Neural cell (in vitro differentiated cells): ENCODE results near the gene CGRRF1. TPM values are rescaled to one million over a fixed set of nuclear protein-coding genes. Genes with fewer than 3 reads are reported as not detected.

Experiments
- H2AFZ ChIP-seq: fragments of 200-600, 300-800 bp; sonication (generic), shearing (Covaris generic); 2 replicates; pipeline ENCODE4 v1.6.0; 2014; ENCODE audit warnings: low read depth, mild to moderate bottlenecking, antibody characterized with exemption, low read length, moderate library complexity
- H3F3A ChIP-seq: fragments of 200-600 bp; shearing (Covaris generic); 2 replicates; pipeline ENCODE4 v1.6.1; 2016; ENCODE audit warnings: mild to moderate bottlenecking, moderate library complexity, mixed read lengths, antibody characterized with exemption, low read length; ENCODE audit not compliant: insufficient read depth, poor library complexity, severe bottlenecking
- H3K27ac ChIP-seq: fragments of 200-600, 300-800 bp; sonication (generic), shearing (Covaris generic); 2 replicates; pipeline ENCODE4 v1.5.1; 2014; ENCODE audit warnings: mild to moderate bottlenecking, low read length, moderate library complexity
- H3K27me3 ChIP-seq: fragments of 300-800, 200-600 bp; sonication (generic), shearing (Covaris generic); 2 replicates; pipeline ENCODE4 v1.6.0; 2014; ENCODE audit warnings: mild to moderate bottlenecking, low read depth, low read length, moderate library complexity; ENCODE audit not compliant: insufficient read depth
- H3K36me3 ChIP-seq: fragments of 300-800, 200-600 bp; sonication (generic), shearing (Covaris generic); 2 replicates; pipeline ENCODE4 v1.5.1; 2014; ENCODE audit warnings: mild to moderate bottlenecking, antibody characterized with exemption, low read length, moderate library complexity; ENCODE audit not compliant: insufficient read depth
- H3K4me2 ChIP-seq: fragments of 300-800, 200-600 bp; sonication (generic), shearing (Covaris generic); 2 replicates; pipeline ENCODE4 v1.6.0; 2014; ENCODE audit warnings: mild to moderate bottlenecking, low read length
- H3K4me3 ChIP-seq: fragments of 300-800, 200-600 bp; sonication (generic), shearing (Covaris generic); 2 replicates; pipeline ENCODE4 v1.5.1; 2014; ENCODE audit warnings: mild to moderate bottlenecking, low read length, moderate library complexity
- H3K79me2 ChIP-seq: fragments of 200-600 bp; shearing (Covaris generic); replicated peaks from 2 replicates; pipeline ENCODE4 v1.6.0; 2014; ENCODE audit warnings: mild to moderate bottlenecking, low read length, moderate library complexity; ENCODE audit not compliant: insufficient read depth
- H3K9ac ChIP-seq: fragments of 300-800, 200-600 bp; sonication (generic), shearing (Covaris generic); 2 replicates; pipeline ENCODE4 v1.6.1; 2016; ENCODE audit warnings: mild to moderate bottlenecking, low read length, mixed read lengths
- H3K9me2 ChIP-seq: fragments of 200-600 bp; shearing (Covaris generic); 2 replicates; pipeline ENCODE4 v1.6.1; 2016; ENCODE audit warnings: mild to moderate bottlenecking, low read length, mixed read lengths; ENCODE audit not compliant: insufficient read depth
- H3K9me3 ChIP-seq: fragments of 200-600, 300-800 bp; sonication (generic), shearing (Covaris generic); 2 replicates; pipeline ENCODE4 v1.6.1; 2016; ENCODE audit warnings: mild to moderate bottlenecking, mixed run types, low read length, moderate library complexity, mixed read lengths
- H4K20me1 ChIP-seq: fragments of 200-600 bp; shearing (Covaris generic); 2 replicates; pipeline ENCODE4 v1.6.1; 2016; ENCODE audit warnings: mild to moderate bottlenecking, mixed run types; ENCODE audit not compliant: insufficient read depth
- EP300 ChIP-seq: fragments of 450-650 bp; conservative IDR thresholded peaks from 2 replicates; pipeline ENCODE4 v1.6.1; 2014; ENCODE audit warnings: antibody characterized with exemption, mild to moderate bottlenecking, moderate library complexity; ENCODE audit not compliant: poor library complexity, severe bottlenecking
- EZH2 ChIP-seq: fragments of 200-600, 300-800 bp; shearing (Covaris generic), sonication (generic); IDR thresholded peaks from 2 replicates; pipeline ENCODE4 v1.6.1; 2014; ENCODE audit warnings: antibody characterized with exemption, low read length, borderline replicate concordance, mild to moderate bottlenecking; ENCODE audit not compliant: insufficient read depth, poor library complexity, severe bottlenecking
- MXI1 ChIP-seq: fragments of 450-650 bp; conservative IDR thresholded peaks from 2 replicates; pipeline ENCODE4 v1.6.1; 2014; ENCODE audit warnings: antibody characterized with exemption, mild to moderate bottlenecking; ENCODE audit not compliant: poor library complexity, severe bottlenecking
- POLR2AphosphoS5 ChIP-seq: IDR thresholded peaks from 2 replicates; pipeline ENCODE4 v1.6.1; 2012
- RAD21 ChIP-seq: fragments of 450-650 bp; conservative IDR thresholded peaks from 2 replicates; pipeline ENCODE4 v1.6.1; 2014; ENCODE audit warnings: antibody characterized with exemption, mild to moderate bottlenecking, moderate library complexity
- REST ChIP-seq: IDR thresholded peaks from 2 replicates; pipeline ENCODE4 v1.6.1; 2012; ENCODE audit warnings: borderline replicate concordance
- TAF1 ChIP-seq: IDR thresholded peaks from 2 replicates; pipeline ENCODE4 v1.6.1; 2012; ENCODE audit warnings: low read depth
- polyA plus RNA-seq: library from polyadenylated mRNA; depleted of rRNA; stranded (reverse); fragments of >200 nt; gene quantifications from 2 replicates; pipeline ENCODE4 v1.2.3, GENCODE V29; 2014
- TF ChIP-seq, protein P1 (sequence below): fragments of 450-650 bp; IDR thresholded peaks from 2 replicates; pipeline ENCODE4 v1.5.1; 2014; ENCODE audit warnings: antibody characterized with exemption, mild to moderate bottlenecking, moderate library complexity; ENCODE audit not compliant: poor library complexity, severe bottlenecking

The CGRRF1 gene
- polyA plus RNA-seq, 1 donor from 2014 or later, result 31.0 TPM

GRCh38 chr14:54493293-54493692 is 16.4 kb upstream of the CGRRF1 start:
- H3F3A ChIP-seq, result no peaks in the 10 kb centered on the region
- no peaks in the 10 kb centered on the region for H3K36me3 ChIP-seq
- H3K27me3 ChIP-seq, result no peaks in the 10 kb centered on the region
- no peaks in the 10 kb centered on the region for H4K20me1 ChIP-seq
- H3K79me2 ChIP-seq, result no peaks in the 10 kb centered on the region
- no peak overlapping the region for H3K9ac ChIP-seq
- no peak overlapping the region for H3K4me3 ChIP-seq
- H3K9me2 ChIP-seq, result no peaks in the 10 kb centered on the region
- no peak overlapping the region for H3K4me2 ChIP-seq
- TF ChIP-seq, protein P1, sequence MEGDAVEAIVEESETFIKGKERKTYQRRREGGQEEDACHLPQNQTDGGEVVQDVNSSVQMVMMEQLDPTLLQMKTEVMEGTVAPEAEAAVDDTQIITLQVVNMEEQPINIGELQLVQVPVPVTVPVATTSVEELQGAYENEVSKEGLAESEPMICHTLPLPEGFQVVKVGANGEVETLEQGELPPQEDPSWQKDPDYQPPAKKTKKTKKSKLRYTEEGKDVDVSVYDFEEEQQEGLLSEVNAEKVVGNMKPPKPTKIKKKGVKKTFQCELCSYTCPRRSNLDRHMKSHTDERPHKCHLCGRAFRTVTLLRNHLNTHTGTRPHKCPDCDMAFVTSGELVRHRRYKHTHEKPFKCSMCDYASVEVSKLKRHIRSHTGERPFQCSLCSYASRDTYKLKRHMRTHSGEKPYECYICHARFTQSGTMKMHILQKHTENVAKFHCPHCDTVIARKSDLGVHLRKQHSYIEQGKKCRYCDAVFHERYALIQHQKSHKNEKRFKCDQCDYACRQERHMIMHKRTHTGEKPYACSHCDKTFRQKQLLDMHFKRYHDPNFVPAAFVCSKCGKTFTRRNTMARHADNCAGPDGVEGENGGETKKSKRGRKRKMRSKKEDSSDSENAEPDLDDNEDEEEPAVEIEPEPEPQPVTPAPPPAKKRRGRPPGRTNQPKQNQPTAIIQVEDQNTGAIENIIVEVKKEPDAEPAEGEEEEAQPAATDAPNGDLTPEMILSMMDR, result no peak
- TF ChIP-seq EP300, result no peak
- no peak for TF ChIP-seq MXI1
- no peak for TF ChIP-seq EZH2
- TF ChIP-seq POLR2AphosphoS5, result no peak
- TF ChIP-seq TAF1, result no peak
- H2AFZ ChIP-seq, result no peak overlapping the region
- H3K9me3 ChIP-seq, result no peaks in the 10 kb centered on the region
- H3K27ac ChIP-seq, result no peak overlapping the region

DNA sequence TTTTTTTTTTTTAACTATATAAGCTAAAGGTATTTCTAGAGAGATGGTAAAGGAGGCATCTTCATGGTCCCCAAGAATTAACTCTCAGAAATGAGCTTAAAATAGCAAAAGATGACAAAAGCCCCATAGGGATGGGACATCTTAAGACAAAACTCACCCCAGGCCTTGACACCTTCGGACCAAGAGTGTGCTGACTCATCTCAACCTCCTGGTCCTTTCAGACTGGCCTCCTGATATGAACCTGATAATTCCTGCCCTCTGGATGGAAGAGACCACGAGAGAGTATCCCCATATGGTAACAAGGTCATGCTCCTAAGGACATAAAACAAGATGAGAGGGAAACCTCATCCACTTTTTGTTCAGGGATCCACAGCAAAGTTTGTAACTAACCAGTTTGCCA is 12.5 kb upstream of the CGRRF1 start:
- Histone ChIP-seq H3K27ac (no peak overlapping the region), H3K9me3 (no peaks in the 10 kb centered on the region), H3K9me2 (no peaks in the 10 kb centered on the region), H3K27me3 (no peaks in the 10 kb centered on the region), H3K9ac (no peak overlapping the region), H3K36me3 (no peaks in the 10 kb centered on the region), H4K20me1 (no peaks in the 10 kb centered on the region), H3F3A (no peaks in the 10 kb centered on the region), H2AFZ (no peak overlapping the region), H3K4me3 (no peak overlapping the region), H3K79me2 (no peaks in the 10 kb centered on the region), H3K4me2 (no peak overlapping the region)
- TF ChIP-seq, protein P1, result no peak
- TF ChIP-seq EP300 (no peak), RAD21 (no peak), EZH2 (no peak), REST (no peak), MXI1 (no peak)
